ENCODE results near the gene SPATA13.

GRCh38 chr13:24195626-24196025 is 35.1 kb downstream of the SPATA13 start:
- TF ChIP-seq CTCF (IDR thresholded peaks at IDR 0.05 in 8 of 11, conservative IDR thresholded peaks at IDR 0.05 in 3 of 11) (no peak), POLR2AphosphoS5 (IDR thresholded peaks at IDR 0.05) (no peak), POLR2A (IDR thresholded peaks at IDR 0.05) (no peak)
